HG03064 (cell line): ENCODE results near the gene PIK3R3.
"Not testable (repeated sequence)": the region's sequence is repeated elsewhere in the genome, so short reads cannot be mapped to it uniquely, and the experiment has no call there.

Experiments used
- ATAC-seq: cut with Tn5 transposase; IDR thresholded peaks from one replicate; pipeline ENCODE4 v1.9.1; 2021; ENCODE audit warnings: low read depth; ENCODE audit not compliant: unreplicated experiment

PIK3R3 gene

DNA sequence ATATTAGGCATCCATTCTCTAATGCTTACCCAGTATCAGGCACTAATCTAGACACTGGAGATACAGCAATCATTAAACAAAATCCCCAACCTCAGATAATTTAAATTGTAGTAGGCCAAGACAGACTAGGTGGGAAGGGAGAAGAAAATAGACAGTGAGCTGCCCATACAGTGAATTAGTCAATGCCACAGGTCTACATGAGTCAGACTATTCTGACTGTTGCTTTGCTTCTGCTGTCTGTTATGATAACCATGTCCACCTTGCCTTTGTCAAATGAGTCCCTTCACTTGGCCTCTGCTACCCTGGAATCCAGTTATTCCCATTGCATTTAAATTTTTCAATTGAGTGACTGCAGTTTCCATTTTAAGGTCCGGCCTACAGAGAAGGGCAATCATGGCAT is 59.5 kb downstream of the PIK3R3 start:
- ATAC-seq: no peak

DNA sequence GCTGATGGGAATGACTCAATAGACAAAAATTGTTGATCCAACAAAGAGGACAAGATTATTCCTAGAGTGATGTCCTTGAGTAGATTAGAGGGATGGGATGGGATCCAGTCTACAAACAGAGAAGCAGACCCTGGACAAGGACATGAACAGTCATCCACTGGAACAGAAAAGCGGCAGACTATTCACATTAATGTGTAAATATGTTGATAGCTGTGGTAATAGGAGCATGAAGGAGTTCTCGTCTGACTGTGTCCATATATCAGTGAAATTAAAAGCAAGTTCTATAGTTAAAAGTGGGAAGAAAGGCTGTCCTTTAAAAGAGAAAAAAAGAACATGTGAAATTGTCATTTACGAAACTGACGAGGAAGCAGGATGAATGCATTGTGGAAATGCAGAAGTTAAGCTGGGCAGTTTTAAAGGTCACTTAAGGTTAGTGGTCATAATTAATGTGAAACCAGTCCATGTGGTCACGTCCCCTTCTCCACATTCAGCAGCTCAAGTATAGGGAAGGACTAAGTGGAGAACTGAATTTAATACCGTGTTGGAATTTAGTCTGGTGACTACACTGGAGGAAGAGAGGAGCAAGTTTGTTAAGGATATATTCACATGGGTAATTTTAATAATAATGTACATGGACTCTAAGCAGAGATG is 62.1 kb downstream of the PIK3R3 start:
- ATAC-seq: no peak

DNA sequence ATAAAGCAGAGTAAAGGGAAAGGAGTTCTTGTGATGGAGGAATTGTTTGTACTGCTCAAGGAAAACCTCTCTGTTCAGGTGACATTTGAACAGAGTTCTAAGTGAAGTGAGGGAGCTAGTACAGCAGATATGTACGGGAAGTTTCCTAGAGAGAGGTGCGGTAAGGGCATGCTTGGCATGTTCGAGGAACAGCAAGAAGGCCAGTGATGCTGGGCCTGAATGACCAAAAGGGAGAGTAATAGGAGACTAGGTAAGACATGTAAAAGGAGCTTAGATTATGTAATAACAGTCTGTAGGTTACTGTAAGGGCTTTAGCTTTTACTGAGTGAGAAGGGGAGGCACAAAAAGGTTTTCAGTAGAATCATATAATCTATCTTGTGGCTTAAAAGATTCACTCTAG is 63.9 kb downstream of the PIK3R3 start:
- ATAC-seq: no peak

DNA sequence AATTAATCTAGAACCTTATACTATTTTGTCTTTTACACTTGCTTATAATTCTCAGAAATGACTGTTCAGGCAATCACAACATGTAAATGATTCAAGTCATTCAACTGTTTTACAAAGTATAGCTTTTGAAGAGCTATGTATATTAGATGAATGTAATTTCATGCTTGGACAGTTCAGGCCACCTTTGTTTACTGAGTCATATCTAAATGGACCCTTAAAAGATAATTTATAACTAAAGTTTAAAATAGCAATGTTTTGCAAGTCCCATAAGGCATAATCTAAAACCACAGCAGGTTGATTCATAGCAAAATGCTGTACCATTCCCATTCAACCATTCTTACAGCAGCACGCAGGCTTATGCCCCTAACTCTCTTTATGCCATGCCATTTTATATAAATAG is 64.8 kb downstream of the PIK3R3 start:
- no peak for ATAC-seq

DNA sequence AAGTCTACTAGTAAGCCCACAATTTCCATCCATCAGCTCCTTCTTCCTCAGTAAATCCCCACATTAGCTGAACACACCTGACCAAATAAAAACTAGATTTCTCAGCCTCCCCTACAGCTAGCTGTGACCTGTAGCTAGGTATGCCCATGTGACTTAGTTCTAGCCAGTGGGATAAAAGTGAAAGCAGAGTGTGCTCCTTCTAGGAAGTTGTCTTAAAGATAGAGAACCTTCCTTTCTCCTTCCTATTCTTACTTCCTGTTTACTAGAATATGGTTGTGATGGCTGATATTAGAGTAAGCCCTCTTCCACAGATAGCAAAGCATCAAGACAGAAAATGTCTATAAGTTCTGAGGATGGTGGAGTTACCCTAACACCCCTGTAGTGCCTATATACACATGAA is 67.0 kb downstream of the PIK3R3 start:
- ATAC-seq: no peak

DNA sequence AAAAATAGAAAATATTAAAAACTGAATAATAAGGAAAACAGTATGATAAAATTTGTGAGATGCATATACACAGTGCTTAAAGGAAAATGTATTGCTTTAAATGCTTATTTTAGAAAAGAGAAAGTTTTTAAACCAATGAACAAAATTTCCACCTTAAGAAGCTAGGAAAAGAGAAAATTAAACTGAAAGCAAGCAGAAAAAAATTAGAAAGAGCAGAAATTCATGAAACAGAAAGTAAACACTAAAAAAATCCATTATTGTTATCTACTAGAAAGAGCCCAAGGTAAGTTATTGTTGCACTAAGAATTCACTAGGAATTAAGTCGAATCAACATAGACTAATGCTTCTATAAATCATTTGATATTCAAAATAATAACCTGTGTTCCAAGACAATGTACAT is 67.7 kb downstream of the PIK3R3 start:
- no peak for ATAC-seq

DNA sequence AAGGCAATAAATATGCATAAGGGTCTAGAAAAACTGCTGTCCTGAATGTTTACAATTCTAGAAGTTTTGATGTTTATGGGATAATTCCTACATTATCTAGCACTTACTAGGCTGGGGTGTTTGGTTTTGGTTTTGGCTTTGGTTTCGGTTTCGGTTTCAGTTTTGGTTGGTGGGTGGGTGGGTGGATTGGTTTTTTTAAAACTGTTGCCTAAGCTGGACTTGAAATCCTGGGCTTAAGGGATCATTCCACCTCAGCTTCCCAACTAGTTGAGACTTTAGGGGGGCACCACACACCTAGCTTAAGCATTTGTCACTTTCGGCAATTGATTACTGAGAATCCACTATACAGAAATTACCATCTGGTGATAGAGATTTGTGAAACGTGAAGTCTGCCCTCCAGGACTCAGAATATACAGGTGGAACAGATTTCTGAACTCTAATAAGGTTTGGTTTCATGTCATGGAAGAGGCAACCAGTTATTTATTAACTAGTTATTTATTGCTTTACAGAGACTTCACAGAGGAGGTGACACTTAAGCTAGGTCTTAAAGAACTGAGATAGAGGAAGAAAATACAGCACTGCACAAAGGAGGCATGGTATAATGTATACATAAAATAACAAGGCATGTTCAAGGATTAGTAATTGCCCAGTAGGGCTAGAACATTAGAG is 69.6 kb downstream of the PIK3R3 start:
- no peak for ATAC-seq

DNA sequence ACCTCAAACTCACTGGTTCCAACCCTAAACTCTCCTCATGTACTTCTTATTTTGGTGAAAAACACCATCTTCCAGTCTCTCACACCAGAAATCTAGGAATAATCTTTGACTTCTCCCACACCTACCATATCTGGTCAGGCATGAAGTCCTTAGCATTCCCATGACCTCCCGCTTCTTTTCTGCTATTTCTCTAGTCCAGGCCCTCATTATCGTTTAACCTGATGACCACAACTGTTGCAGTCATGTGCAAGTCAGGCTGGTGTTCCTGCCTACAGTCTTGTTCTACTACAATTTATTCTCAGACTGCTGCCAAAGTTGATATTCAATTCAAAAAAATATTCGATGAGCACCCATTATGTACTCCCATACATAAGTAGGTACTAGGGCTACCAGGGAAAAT is 71.3 kb downstream of the PIK3R3 start:
- ATAC-seq: no peak

DNA sequence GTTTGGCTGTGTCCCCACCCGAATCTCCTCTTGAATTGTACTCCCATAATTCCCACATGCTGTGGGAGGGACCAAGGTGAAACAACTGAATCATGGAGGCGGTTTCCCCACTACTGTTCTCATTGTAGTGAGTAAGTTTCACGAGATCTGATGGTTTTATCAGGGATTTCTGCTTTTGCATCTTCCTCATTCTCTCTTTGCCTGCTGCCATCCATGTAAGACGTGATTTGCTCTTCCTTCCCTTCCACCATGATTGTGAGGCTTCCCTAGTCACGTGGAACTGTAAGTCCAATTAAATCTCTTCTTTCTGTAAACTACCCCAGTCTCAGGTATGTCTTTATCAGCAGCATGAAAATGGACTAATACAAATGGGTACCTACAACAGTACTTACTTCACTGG is 73.5 kb downstream of the PIK3R3 start:
- no peak for ATAC-seq

DNA sequence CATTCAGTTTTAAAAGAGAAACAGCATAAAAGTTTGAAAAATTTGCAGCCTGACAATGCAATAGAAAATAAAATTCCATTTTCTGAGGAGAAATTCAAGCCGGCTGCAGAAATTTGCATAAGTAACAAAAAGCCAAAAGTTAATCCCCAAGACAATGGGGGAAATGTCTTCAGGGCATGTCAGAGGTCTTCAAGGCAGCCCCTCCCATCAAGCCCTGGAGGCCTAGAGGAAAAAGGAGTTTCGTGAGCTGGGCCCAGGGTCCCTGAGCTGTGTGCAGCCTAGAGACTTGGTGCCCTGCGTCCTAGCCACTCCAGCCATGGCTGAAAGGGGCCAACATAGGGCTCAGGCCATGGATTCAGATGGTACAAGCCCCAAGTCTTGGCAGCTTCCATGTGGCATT is 74.6 kb downstream of the PIK3R3 start:
- no peak for ATAC-seq

DNA sequence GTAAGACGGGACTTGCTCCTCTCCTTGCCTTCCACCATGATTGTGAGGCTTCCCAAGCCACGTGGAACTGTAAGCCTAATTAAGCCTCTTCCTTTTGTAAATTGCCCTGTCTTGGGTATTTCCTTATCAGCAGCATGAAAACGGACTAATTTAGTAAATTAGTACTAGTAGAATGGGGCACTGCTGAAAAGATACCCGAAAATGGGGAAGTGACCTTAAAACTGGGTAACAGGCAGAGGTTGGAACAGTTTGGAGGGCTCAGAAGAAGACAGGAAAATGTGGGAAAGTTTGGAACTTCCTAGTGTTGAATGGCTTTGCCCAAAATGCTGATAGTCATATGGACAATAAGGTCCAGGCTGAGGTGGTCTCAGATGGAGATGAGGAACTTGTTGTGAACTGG is 75.2 kb downstream of the PIK3R3 start:
- ATAC-seq: not testable (repeated sequence)

DNA sequence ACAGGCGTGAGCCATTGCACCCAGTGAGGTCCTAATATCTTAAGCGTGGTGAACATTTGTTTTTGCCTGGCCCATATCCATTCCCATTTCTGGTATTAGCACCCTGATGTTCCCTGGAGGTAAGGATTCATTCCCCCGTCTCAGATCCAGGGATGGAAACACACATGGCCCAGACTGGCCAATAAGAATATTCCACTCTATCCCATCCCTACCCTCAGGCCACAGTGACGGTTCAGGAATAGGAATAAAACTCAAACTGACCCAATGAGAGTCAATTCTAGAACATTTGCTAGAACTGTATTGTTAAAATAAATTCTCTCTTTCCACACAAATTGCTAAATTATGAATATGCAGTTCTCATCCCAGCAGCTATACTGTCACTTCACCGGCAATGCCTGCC is 76.1 kb downstream of the PIK3R3 start:
- no peak for ATAC-seq

DNA sequence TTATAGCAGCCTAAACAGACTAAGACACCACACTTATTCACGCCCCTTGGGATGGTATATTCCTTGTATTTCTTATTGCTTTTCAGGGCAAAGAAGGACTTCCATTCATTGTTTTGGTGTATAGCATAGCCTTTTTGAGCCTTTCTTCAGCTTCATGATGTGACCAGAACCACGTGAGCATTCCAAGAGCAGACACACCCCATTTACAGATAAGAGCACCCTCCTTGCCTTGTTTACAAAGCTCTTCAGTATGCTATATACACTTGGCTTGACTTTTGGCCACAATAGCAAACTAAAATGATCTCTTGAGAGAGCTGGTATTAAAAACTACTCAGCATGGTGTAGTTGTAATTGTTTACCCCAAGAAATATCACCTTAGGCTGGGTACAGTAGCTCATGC is 78.7 kb downstream of the PIK3R3 start:
- no peak for ATAC-seq

DNA sequence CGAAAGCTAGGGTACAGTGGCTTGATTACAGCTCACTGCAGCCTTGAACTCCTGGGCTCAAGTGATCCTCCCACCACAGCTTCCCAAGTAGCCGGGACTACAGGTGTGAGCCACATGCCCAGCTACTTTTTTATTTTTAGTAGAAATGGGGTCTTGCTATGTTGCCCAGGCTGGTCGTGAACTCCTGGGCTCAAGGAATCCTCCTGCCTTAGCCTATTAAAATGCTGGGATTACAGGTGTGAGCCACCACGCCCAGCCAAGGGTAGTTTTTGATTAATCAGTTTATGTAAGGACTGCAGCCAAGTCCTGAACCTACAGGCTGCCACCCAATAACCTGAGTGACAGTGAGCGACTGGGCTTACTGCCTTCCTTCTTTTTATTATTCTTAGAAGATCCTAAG is 88.3 kb downstream of the PIK3R3 start:
- no peak for ATAC-seq

DNA sequence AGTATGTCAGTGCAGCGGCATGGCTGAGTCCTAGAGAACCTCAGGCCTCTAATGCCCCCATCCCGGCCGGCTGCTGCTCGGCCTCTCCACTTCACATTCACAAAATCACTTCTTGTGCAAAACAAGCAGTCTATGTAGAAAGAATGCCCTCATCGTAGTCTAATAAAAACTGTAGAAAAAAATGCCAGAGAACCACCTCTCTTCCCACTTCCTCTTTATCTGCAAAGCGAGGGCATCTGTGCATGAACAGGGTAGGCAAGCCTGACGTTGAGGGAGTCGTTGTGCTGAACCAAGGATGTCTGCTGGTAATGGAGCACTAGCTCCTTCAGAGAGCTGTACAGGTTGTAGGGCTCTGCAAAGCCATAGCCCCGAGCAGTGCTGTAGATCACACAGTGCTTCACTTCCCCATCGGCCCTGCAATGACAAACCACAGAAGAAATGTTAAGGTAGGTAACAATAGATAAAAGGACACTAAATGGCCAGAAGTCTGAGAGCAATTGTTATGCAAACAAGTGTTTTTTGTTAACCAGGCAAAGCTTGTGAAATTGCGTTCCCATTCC is 88.9 kb downstream of the PIK3R3 start:
- ATAC-seq: peak; percentile 84

DNA sequence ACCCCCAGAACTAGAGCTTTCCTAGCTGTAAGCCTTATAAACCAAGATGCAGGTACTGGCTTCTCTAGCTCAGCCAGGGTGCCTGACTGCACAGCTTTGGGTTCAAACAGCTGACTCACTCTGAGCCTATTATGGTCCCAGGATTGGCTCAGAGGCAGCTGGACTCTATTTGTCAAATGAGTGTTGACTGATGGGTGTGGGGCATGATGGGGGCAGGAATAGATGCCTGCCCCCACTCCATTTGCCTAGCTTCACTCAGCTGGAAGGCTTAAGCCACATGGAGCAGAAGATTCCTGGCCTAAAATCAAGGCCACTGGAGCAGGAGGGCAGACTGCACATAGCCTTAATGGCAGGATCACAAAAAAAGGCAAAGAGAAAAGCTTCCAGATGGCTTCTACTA is 90.5 kb downstream of the PIK3R3 start:
- ATAC-seq: no peak

DNA sequence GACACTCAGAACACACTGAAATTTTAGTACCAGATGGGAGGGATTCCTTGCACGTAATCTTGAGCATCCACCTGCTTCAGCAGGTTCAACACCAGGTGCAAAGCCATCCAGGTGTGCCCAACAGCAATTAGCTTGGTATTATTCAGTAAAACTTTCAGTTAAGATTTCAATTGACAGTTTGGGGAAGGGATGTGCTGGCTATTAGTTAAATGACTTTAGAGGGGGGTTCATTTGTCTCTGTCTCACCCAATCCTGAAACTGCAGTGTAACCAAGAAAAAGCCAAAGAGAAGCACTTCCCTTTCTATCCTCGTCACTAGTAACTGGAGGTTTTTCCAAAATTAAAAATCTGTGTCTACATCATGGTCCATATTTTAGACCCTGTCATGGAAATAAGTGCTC is 90.9 kb downstream of the PIK3R3 start:
- ATAC-seq: no peak

DNA sequence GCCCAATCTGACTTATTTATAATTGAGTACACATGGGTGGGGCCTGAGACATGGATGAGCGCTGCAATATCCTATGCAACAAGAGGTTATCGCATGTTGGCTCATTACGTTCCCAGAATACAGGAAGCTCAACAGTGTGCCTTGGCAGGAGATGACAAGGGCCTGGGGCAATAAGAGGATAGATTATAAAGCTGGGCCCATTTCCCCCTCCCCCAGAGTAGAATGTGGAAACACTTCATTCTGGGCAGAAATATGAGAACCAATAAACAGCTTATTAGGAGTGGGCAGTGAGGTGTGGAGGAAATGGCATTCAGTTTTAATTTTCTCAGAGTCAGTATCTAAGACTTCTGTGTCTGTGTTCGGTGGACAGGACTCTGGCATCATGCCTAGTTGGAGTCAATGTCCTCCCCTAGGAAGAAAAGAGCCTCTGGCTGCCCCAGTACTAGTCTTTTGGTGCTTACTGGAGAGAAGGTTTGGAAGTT is 92.8 kb downstream of the PIK3R3 start:
- ATAC-seq: no peak

DNA sequence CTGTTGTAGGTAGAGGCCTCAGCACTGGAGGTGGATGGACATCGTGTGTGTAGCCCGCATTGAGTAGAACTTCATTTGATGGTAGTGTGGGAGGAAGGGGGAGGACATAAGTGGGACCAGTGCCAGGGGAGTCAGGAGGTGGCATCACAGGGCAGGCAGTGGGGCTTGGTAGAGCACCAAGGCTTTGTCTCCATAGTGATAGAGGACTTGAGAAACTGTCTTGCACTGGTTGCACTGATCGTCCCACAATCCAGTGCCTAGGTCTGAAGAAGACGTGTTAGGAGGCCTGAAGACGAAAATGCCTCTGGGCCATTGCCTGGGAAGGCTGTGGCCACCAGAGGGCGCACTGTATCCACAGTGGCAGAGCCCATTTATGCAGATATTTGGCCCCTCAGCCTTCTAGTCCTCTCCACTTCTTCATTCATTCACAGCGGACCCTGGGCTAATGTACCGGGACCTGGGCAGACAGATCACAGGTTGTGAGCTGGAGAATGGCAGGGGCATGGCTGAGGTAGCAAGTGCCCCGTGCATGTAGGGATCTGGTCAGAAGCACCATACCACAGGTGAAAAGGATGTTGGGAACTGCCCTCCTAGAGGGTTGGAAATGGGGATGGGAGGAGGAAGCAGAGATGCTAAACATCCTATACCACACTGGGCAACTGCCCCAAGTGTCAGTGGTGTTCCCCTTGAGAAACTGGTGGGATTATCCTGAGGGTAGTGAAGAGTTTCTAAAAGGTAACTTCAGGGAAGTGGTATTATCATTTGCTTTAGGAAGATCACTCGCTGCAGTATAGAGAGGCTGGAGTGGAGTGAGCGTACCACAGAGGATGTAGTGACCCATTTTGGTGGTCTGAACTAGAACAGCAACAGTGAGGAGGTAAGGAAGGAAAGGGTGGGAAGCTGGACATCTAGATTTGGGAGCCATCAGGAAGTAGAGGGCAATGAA is 95.3 kb downstream of the PIK3R3 start:
- ATAC-seq: no peak

DNA sequence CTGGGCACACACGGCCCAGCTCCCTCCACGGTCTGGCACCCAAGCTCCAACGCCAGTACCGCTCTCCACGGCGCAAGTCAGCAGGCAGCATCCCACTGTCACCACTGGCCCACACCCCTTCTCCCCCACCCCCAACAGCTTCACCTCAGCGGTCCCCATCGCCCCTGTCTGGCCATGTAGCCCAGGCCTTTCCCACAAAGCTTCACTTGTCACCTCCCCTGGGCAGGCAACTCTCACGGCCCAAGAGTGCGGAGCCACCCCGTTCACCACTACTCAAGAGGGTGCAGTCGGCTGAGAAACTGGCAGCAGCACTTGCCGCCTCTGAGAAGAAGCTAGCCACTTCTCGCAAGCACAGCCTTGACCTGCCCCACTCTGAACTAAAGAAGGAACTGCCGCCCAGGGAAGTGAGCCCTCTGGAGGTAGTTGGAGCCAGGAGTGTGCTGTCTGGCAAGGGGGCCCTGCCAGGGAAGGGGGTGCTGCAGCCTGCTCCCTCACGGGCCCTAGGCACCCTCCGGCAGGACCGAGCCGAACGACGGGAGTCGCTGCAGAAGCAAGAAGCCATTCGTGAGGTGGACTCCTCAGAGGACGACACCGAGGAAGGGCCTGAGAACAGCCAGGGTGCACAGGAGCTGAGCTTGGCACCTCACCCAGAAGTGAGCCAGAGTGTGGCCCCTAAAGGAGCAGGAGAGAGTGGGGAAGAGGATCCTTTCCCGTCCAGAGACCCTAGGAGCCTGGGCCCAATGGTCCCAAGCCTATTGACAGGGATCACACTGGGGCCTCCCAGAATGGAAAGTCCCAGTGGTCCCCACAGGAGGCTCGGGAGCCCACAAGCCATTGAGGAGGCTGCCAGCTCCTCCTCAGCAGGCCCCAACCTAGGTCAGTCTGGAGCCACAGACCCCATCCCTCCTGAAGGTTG is 97.6 kb downstream of the PIK3R3 start:
- no peak for ATAC-seq
